Naive thymus-derived CD8-positive, alpha-beta T cell (primary cell): ENCODE data around the gene EBF3. TPM values are rescaled to one million over a fixed set of nuclear protein-coding genes. Genes with fewer than 3 reads are reported as not detected.

Source experiments
- ATAC-seq, 2 donors: fragments of 150-1000 bp; cut with Tn5 transposase in 1 of 2; sonication (Bioruptor Pico), chemical (Tn5 transposase) in 1 of 2; 1 replicate in 1 of 2; 2 replicates in 1 of 2; pipeline ENCODE4 v1.10.0; 2021; ENCODE audit warnings: mild to moderate bottlenecking in 2 of 2, moderate library complexity in 2 of 2
- POLR2A ChIA-PET: fragments of 350-600 bp; sonication (Branson Sonifier 250); formaldehyde crosslinking; loops from one replicate; lab custom pipeline; 2021; ENCODE audit warnings: antibody characterized with exemption; lab: Charles Lee
- DNase-seq, 10 donors: peaks; one replicate each; pipeline versions ENCODE4 v3.0.0 to v3.0.0-alpha.2; 2020 to 2022
- H3K27ac Mint-ChIP-seq, 10 donors: one replicate each; pipeline ENCODE4 v1.8.0; 2020 to 2022; ENCODE audit warnings: mild to moderate bottlenecking in 10 of 10, mixed read lengths in 10 of 10, moderate library complexity in 4 of 10, inconsistent platforms in 1 of 10
- H3K27me3 Mint-ChIP-seq, 5 donors: one replicate each; pipeline ENCODE4 v1.8.0; 2021 to 2022; ENCODE audit warnings: mixed read lengths in 5 of 5
- H3K36me3 Mint-ChIP-seq, 3 donors: one replicate each; pipeline ENCODE4 v1.8.0; 2020 to 2022; ENCODE audit warnings: mixed read lengths in 3 of 3, mild to moderate bottlenecking in 2 of 3, inconsistent platforms in 1 of 3
- H3K4me1 Mint-ChIP-seq, 4 donors: one replicate each; pipeline ENCODE4 v1.8.0; 2021 to 2022; ENCODE audit warnings: mixed read lengths in 4 of 4
- H3K4me3 Mint-ChIP-seq, 10 donors: one replicate each; pipeline ENCODE4 v1.8.0; 2020 to 2022; ENCODE audit warnings: mild to moderate bottlenecking in 10 of 10, mixed read lengths in 10 of 10, moderate library complexity in 6 of 10, inconsistent platforms in 1 of 10
- H3K9me3 Mint-ChIP-seq, 9 donors: one replicate each; pipeline ENCODE4 v1.8.0; 2020 to 2022; ENCODE audit warnings: mixed read lengths in 9 of 9, mild to moderate bottlenecking in 3 of 9, inconsistent platforms in 1 of 9, moderate library complexity in 1 of 9
- polyA plus RNA-seq, 3 donors: library from polyadenylated mRNA; unstranded; fragments of 300-500 nt; fragmentation: Illumina TruSeq; gene quantifications; one replicate each; pipeline ENCODE4 v1.2.3, GENCODE V29; 2021
- total RNA-seq, 8 experiments: library from RNA in 2 of 8; stranded (reverse) in 2 of 8; gene quantifications; one replicate each; pipeline ENCODE4 v1.2.3 and lab custom pipeline; 2021 to 2026

Gene EBF3
- total RNA-seq (not detected), polyA plus RNA-seq (not detected), total RNA-seq (lab: John Stamatoyannopoulos, UW) (0 reads per million in 6 experiments)

DNA sequence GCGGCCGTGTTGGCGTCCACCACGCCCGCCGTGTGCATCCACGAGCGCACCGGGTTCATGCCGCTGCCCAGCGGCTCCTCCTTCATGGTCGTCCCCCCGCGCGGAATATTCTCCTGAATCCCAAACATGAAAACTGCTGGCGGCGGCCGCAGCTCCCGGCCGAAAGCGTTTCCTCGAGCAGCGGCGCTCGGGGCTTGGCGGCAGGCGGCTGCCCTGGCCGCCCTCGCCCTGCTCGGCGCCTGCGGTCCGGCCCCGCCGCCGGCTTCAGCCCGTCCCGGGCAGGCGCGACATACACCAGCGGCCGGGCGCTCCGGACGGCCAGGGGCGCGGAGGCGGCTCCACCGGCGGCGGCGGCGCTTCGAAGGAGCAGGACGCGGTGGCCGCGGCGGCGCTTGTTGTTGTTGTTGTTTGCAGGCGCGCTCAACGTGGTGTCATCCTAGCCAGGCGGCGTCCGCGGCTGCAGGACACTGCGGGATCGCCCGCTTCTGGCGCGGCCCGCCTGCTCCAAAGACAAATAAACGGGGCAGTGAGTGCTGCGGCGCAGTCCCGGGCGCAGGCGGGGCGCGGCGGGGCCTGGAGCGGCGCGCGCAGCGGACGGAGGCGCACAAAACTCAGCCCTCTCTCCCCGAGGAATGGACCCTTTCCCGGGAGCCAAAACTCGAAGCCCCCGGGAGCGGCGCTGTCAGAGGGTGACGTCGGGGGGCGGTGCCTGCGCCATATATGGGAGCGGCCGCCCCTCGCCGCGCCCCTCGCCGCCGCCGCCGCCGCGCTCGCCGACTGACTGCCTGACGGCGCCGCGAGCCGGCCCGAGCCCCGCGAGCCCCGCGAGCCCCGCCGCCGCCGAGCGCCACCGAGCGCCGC is at the start of gene EBF3:
TSS of gene EBF3 (minus strand) at position 634 of the 861 bp plus-strand sequence. CDS start at position 128, 506 bp downstream.
- Mint-ChIP-seq H3K27me3 (peaks cover 41 to 64% (median 48%) of the 10 kb centered on the region in 5 donors), H3K27ac (peak within 1 kb of the TSS in 3 of 10 donors; percentile 37 to 86 (median 78)), H3K36me3 (peaks cover 0 to 8% (median 6%) of the 10 kb centered on the region in 3 donors), H3K4me1 (peaks cover 9 to 31% (median 24%) of the 10 kb centered on the region in 4 donors), H3K4me3 (peak within 1 kb of the TSS; percentile 73 to 91 (median 82)), H3K9me3 (peaks cover 0 to 21% (median 0%) of the 10 kb centered on the region in 9 donors)
- DNase-seq (peak in 8 of 10 donors; percentile 22 to 61 (median 50)), ATAC-seq (peak; percentile 70 to 72)
- POLR2A ChIA-PET: no interaction called here

- Mint-ChIP-seq H3K9me3 (no peaks in the 10 kb centered on the region), H3K27me3 (peaks cover 6 to 28% (median 14%) of the 10 kb centered on the region in 5 donors), H3K4me1 (peaks cover 0 to 2% (median 0%) of the 10 kb centered on the region in 4 donors), H3K27ac (no peak overlapping the region), H3K36me3 (no peaks in the 10 kb centered on the region), H3K4me3 (no peak overlapping the region)
- no peak for DNase-seq
- ATAC-seq: no peak
- POLR2A ChIA-PET: no interaction called here
Observed at GRCh38 chr10:130013335-130014262, 49.5 kb upstream of the EBF3 start.

DNA sequence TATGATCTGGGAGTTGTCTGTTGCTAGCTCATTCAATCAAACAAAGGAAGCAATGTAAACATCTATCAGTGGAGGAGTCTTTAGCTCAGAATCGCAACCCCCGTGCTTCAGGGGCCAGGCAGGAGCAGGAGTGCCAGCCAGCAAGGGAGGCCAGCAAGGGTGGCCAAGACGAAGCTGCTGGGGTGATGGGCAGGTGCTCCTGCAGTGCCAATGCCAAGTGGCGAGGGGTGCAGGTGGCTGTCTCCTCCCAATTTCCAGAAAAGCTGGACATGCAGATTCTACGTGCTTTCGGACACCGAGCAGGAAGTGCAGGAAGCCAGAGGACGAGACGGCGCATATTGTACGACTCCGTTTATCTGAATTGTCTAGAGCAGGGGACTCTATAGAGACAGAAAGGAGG is 48.1 kb upstream of the EBF3 start:
- no peak for ATAC-seq
- Mint-ChIP-seq H3K4me3 (no peak overlapping the region), H3K27ac (no peak overlapping the region), H3K4me1 (no peaks in the 10 kb centered on the region), H3K36me3 (no peaks in the 10 kb centered on the region), H3K9me3 (no peaks in the 10 kb centered on the region), H3K27me3 (peaks cover 10 to 35% (median 15%) of the 10 kb centered on the region in 5 donors)
- no peak for DNase-seq
- POLR2A ChIA-PET: no interaction called here

DNA sequence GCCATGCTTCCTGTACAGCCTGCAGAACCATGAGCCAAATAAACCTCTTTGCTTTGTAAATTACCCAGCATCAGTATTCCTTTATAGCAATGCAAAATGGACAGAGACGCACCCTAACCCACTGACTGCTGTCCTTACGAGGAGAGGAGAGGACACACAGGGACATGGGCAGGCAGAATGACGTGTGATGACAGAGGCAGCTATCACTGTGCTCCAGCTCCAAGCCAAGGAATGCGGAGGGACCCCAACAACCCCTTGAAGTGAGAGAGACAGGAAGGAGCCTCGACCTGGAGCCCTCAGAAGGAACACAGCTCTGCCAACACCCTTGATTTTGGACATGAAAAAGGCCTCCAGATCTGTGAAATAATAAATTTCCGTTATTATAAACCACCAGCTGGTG is 46.6 kb upstream of the EBF3 start:
- H3K4me3 Mint-ChIP-seq: no peak overlapping the region
- peak overlapping the region in 1 of 10 donors; percentile 61 for H3K27ac Mint-ChIP-seq
- peaks cover 0 to 1% (median 0%) of the 10 kb centered on the region in 9 donors for H3K9me3 Mint-ChIP-seq
- no peaks in the 10 kb centered on the region for H3K4me1 Mint-ChIP-seq
- ATAC-seq: no peak
- POLR2A ChIA-PET: interaction anchor here (1.4 kb wide), 1 partner anchor 100 kb away, joined by 3 read pairs; the partner anchor contains the start of gene C10orf143
- peaks cover 12 to 41% (median 17%) of the 10 kb centered on the region in 5 donors for H3K27me3 Mint-ChIP-seq
- H3K36me3 Mint-ChIP-seq: peaks cover 0 to under 1% (median 0%) of the 10 kb centered on the region in 3 donors
- DNase-seq: no peak

DNA sequence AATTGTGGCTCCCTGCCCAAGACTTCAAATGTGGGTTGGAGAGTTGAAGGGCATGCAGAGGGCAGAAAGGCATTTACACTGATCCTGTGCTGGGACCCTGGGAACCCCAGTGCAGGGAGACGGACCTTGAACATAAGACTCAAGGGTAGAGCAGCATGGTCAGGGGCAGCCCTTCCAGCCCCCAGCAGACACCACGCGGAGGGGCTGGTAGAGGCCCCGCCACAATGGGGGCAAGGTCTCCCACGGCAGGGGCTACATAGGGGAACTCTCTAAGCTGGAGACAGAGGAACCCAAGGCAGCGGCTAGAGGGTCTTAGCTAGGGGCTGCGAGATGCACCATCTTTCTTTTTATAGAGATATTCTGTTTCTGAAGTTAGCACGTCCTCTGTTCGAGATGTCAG is 45.2 kb upstream of the EBF3 start:
- Mint-ChIP-seq H3K27me3 (peaks cover 12 to 47% (median 25%) of the 10 kb centered on the region in 5 donors), H3K27ac (no peak overlapping the region), H3K4me1 (no peaks in the 10 kb centered on the region), H3K36me3 (peaks cover 0 to 13% (median 0%) of the 10 kb centered on the region in 3 donors), H3K9me3 (peaks cover 0 to 16% (median 3%) of the 10 kb centered on the region in 9 donors), H3K4me3 (no peak overlapping the region)
- no peak for ATAC-seq
- no peak for DNase-seq
- POLR2A ChIA-PET: no interaction called here

DNA sequence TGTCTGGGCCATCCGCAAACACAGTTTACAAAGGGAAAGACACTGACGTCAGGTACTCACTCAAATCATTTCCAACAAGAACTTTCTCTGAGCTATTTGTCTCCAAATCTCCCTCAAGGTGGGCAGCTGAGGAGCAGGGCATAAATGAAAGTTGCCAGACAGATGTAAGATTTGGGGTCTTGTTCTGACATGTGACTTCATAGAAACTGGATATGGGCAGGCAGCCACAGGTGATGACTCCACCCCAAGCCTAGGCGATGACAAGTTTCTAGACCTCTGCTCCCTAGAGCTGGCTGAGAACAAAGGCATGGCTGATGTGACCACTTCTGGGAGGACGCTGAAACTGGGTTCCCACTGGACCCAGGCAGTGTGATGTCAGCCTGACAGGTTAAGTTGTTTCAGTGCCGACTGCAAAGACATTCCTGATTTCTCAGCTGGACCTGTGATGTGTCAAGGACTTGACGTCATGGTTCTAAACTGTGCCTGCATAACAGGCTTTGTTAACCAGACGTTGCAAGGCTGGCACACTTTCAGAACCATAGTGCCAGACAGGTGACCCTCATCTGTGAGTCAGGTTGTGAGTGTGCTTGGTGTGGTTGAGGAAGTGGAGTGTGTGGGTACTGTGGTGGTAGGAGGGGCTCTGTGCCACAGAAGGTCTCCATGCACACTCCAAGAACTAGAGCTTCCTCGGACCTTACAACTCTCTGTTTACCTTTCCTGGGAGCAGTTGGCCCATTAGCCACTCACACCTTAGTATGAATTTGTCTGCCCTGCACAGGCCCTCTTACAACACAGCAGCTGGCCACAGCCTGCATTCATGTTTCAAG is 39.9 kb upstream of the EBF3 start:
- peaks cover 0 to 20% (median 4%) of the 10 kb centered on the region in 9 donors for H3K9me3 Mint-ChIP-seq
- POLR2A ChIA-PET: no interaction called here
- no peak overlapping the region for H3K27ac Mint-ChIP-seq
- ATAC-seq: no peak
- H3K4me1 Mint-ChIP-seq: no peaks in the 10 kb centered on the region
- H3K36me3 Mint-ChIP-seq: peaks cover 0 to 13% (median 0%) of the 10 kb centered on the region in 3 donors
- DNase-seq: no peak
- H3K4me3 Mint-ChIP-seq: no peak overlapping the region
- peaks cover 7 to 35% (median 24%) of the 10 kb centered on the region in 5 donors for H3K27me3 Mint-ChIP-seq

DNA sequence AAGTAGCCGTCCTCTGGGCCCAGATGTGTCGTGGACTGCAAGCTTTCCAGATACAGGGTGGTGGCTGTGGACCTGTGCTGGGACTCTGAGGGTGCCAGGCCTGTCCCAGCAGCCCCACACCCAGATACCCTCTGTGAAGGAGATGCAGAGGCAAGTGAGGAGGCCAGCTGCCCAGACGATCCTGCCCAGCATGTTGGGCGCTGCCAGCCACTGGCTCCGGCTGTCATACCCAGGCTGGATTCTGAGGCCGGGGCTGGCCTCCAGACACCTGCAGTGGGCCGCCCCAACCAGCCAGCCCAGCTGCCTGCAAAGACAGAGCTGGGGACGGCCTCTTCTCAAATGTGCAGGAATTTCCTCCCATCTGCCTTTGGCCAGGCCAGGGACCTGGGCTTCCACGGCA is 39.1 kb upstream of the EBF3 start:
- Mint-ChIP-seq H3K4me3 (no peak overlapping the region), H3K4me1 (no peaks in the 10 kb centered on the region), H3K9me3 (peaks cover 3 to 24% (median 9%) of the 10 kb centered on the region in 9 donors), H3K27ac (no peak overlapping the region), H3K36me3 (peaks cover 0 to 13% (median 0%) of the 10 kb centered on the region in 3 donors), H3K27me3 (peaks cover 5 to 33% (median 22%) of the 10 kb centered on the region in 5 donors)
- DNase-seq (no peak), ATAC-seq (no peak)
- POLR2A ChIA-PET: no interaction called here

GRCh38 chr10:130002606-130003005 is 38.5 kb upstream of the EBF3 start:
- ATAC-seq (no peak), DNase-seq (no peak)
- Mint-ChIP-seq H3K27me3 (peaks cover 6 to 33% (median 22%) of the 10 kb centered on the region in 5 donors), H3K4me3 (no peak overlapping the region), H3K4me1 (no peaks in the 10 kb centered on the region), H3K27ac (no peak overlapping the region), H3K36me3 (peaks cover 0 to 16% (median 0%) of the 10 kb centered on the region in 3 donors), H3K9me3 (peaks cover 7 to 30% (median 12%) of the 10 kb centered on the region in 9 donors)
- POLR2A ChIA-PET: no interaction called here

GRCh38 chr10:130000918-130001317 is 36.8 kb upstream of the EBF3 start:
- no peaks in the 10 kb centered on the region for H3K4me1 Mint-ChIP-seq
- ATAC-seq (no peak), DNase-seq (no peak)
- H3K4me3 Mint-ChIP-seq: no peak overlapping the region
- peaks cover 0 to 16% (median 0%) of the 10 kb centered on the region in 3 donors for H3K36me3 Mint-ChIP-seq
- POLR2A ChIA-PET: no interaction called here
- peaks cover 7 to 38% (median 13%) of the 10 kb centered on the region in 9 donors for H3K9me3 Mint-ChIP-seq
- peaks cover 6 to 31% (median 20%) of the 10 kb centered on the region in 5 donors for H3K27me3 Mint-ChIP-seq
- no peak overlapping the region for H3K27ac Mint-ChIP-seq

GRCh38 chr10:129999140-129999539 is 35.1 kb upstream of the EBF3 start:
- peaks cover 13 to 36% (median 21%) of the 10 kb centered on the region in 5 donors for H3K27me3 Mint-ChIP-seq
- H3K27ac Mint-ChIP-seq: no peak overlapping the region
- H3K36me3 Mint-ChIP-seq: peaks cover 0 to 4% (median 0%) of the 10 kb centered on the region in 3 donors
- DNase-seq (no peak), ATAC-seq (no peak)
- no peak overlapping the region for H3K4me3 Mint-ChIP-seq
- no peaks in the 10 kb centered on the region for H3K4me1 Mint-ChIP-seq
- H3K9me3 Mint-ChIP-seq: peaks cover 3 to 36% (median 13%) of the 10 kb centered on the region in 9 donors
- POLR2A ChIA-PET: no interaction called here

DNA sequence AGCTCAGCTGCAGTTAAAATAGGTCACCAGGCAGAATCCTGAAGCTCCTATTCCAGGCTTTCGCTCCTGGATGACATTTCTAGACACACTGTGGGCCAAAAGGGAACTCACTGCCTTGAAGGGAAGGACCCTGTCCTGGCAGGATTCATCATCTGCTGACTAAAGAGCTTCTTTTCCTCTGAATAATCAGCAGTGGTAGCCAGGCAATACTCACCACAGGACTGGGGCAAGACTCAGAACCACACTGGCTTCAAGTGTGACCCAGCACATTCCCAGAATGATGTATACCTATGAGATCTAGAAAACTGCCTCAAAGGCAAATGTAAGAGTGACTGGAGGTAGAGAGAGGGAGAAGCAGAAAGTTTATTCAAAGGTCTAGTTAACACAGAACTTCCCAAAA is 29.5 kb upstream of the EBF3 start:
- Mint-ChIP-seq H3K4me3 (no peak overlapping the region), H3K4me1 (no peaks in the 10 kb centered on the region), H3K27ac (no peak overlapping the region), H3K27me3 (peaks cover 24 to 63% (median 37%) of the 10 kb centered on the region in 5 donors), H3K36me3 (peaks cover 0 to 21% (median 0%) of the 10 kb centered on the region in 3 donors), H3K9me3 (peaks cover 2 to 66% (median 26%) of the 10 kb centered on the region in 9 donors)
- DNase-seq: no peak
- no peak for ATAC-seq
- POLR2A ChIA-PET: interaction anchor here (0.5 kb wide), 1 partner anchor 1911 kb away, joined by 4 read pairs; no protein-coding TSS in a partner anchor
